C1 segment of cervical spinal cord (tissue), 14 donors: Measurements from ENCODE around the gene CDH18.

ENCODE experiments used
- DNase-seq, 14 donors: peaks; one replicate each; lab custom pipeline; 2025; lab: John Stamatoyannopoulos, UW

The CDH18 gene

DNA sequence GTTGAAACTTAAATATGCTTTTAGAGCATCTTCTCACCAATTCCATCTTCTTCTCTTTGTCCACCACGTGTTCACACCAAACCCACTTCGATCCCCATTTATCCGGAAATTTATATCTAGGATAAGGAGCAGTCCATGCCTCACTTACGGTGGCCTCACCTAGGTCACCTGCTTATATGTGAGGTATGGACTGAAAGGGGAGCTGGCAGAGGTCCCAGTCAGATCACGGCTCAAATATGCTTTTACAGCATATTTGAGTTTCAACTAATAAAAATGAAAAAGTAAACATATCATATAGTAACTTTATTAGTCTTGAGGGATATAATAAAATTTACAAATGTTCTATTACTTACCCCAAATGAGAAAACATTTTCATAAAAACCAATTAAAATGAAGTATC, 508.4 kb downstream of the CDH18 start:
- no peak for DNase-seq

DNA sequence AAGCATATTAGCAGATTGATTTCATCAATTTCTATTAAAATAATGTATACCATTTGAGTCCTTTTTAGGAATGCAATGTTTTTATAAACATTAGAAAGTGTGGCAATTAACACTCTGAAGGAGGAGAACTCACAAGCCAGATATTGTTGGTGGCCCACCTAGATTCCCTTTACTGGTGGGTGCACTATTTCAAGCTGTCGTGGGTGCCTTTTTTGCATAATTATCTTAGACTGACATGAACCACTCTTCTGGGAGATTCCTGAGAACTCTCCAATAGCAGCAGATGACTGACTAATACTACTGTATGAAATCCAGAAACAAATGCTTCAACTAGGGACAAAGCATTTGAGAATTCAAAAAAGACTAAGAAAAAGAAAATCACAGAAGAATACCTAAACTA, 526.0 kb downstream of the CDH18 start:
- no peak for DNase-seq

DNA sequence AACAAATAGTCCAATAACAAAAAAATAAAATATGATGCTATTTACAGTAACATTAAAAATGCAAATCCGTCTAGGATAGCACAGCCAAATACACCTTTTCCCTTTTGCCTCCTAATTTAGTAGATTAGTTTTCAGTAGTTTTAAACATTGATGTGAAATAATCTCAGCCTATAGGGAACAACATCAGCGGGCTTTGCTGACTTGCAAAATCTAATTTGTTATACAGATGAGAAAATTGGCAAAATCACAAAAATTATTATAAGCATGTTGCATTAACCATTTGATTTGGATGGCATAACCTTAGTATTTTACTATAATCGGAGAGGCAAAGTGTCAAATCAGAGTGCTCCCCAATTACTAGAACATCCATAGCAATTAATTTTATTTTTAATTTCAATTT, 563.5 kb downstream of the CDH18 start:
- no peak for DNase-seq
